GM21447 (cell line): Measurements from ENCODE around the gene WDR37.

ENCODE experiments used
- ATAC-seq: cut with Tn5 transposase; IDR thresholded peaks from one replicate; pipeline ENCODE4 v1.9.1; 2021; ENCODE audit not compliant: unreplicated experiment

Gene WDR37

GRCh38 chr10:1070919-1071318 is 14.7 kb downstream of the WDR37 start:
- no peak for ATAC-seq

GRCh38 chr10:1074052-1074747 is 18.0 kb downstream of the WDR37 start:
- no peak for ATAC-seq

- ATAC-seq, result no peak
Measured at GRCh38 chr10:1074748-1075308, 18.6 kb downstream of the WDR37 start.

GRCh38 chr10:1078668-1079067 is 22.5 kb downstream of the WDR37 start:
- ATAC-seq, result no peak

- ATAC-seq, result no peak
Measured at GRCh38 chr10:1083581-1083980, 27.4 kb downstream of the WDR37 start.

GRCh38 chr10:1084011-1084950 is 28.1 kb downstream of the WDR37 start:
- ATAC-seq, result no peak

- no peak for ATAC-seq
Measured at GRCh38 chr10:1085258-1085657, 29.1 kb downstream of the WDR37 start.

GRCh38 chr10:1086787-1087186 is 30.6 kb downstream of the WDR37 start:
- no peak for ATAC-seq

- ATAC-seq, result no peak
Measured at GRCh38 chr10:1089017-1089689, 33.0 kb downstream of the WDR37 start.

GRCh38 chr10:1090696-1091095 is 34.5 kb downstream of the WDR37 start:
- no peak for ATAC-seq

- no peak for ATAC-seq
Measured at GRCh38 chr10:1093696-1094095, 37.5 kb downstream of the WDR37 start.

- ATAC-seq, result no peak
Measured at GRCh38 chr10:1094112-1095057, 38.2 kb downstream of the WDR37 start.

GRCh38 chr10:1095498-1095897 is 39.3 kb downstream of the WDR37 start:
- no peak for ATAC-seq

- no peak for ATAC-seq
Measured at GRCh38 chr10:1096287-1096889, 40.2 kb downstream of the WDR37 start.

GRCh38 chr10:1097436-1097835 is 41.3 kb downstream of the WDR37 start:
- no peak for ATAC-seq

- no peak for ATAC-seq
Measured at GRCh38 chr10:1100143-1100542, 44.0 kb downstream of the WDR37 start.

GRCh38 chr10:1100691-1101368 is 44.6 kb downstream of the WDR37 start:
- no peak for ATAC-seq

- no peak for ATAC-seq
Measured at GRCh38 chr10:1101946-1102345, 45.8 kb downstream of the WDR37 start.

- no peak for ATAC-seq
Measured at GRCh38 chr10:1102416-1102815, 46.2 kb downstream of the WDR37 start.
